ENCODE measurements around the gene TFB2M. TPM values are rescaled to one million over a fixed set of nuclear protein-coding genes. Genes with fewer than 3 reads are reported as not detected.
"Not testable (repeated sequence)": the region's sequence is repeated elsewhere in the genome, so short reads cannot be mapped to it uniquely, and the experiment has no call there.

The TFB2M gene
- total RNA-seq, 2 experiments from 2014 or later: 8.0 to 9.0 TPM

- H3K27me3 Mint-ChIP-seq: no peaks in the 10 kb centered on the region
- no peak for ATAC-seq (ENCODE audit: poor library complexity)
- TF ChIP-seq CTCF (IDR thresholded peaks at IDR 0.05): no peak
- H3K27ac Mint-ChIP-seq: peak overlapping the region; percentile 85
- Histone ChIP-seq H3K27ac (ENCODE audit: low read depth in 1 of 2, low read length in 2 of 2) (no peak overlapping the region), H3K4me1 (ENCODE audit: insufficient read depth, low read length) (peaks cover 39% of the 10 kb centered on the region), H3K4me3 (ENCODE audit: low read length) (no peak overlapping the region), H3K9me3 (ENCODE audit: control insufficient read depth in 1 of 2, insufficient read depth in 1 of 2, low read length in 2 of 2) (peaks cover 0 to 5% of the 10 kb centered on the region in 2 experiments), H3K36me3 (ENCODE audit: insufficient read depth, low read length) (peaks cover 6% of the 10 kb centered on the region), H3K27me3 (ENCODE audit: control insufficient read depth in 1 of 2, insufficient read depth in 2 of 2, low read length in 2 of 2) (no peaks in the 10 kb centered on the region)
- CTCF ChIA-PET: no interaction called here
- intact Hi-C loops (cut with DNase I, micrococcal nuclease): no loop called here
- POLR2A ChIA-PET: interaction anchor here (0.6 kb wide), 1 partner anchor 41 kb away, joined by 3 read pairs; no protein-coding TSS in a partner anchor
- H3K4me3 Mint-ChIP-seq: no peak overlapping the region
- peak in 2 of 14 experiments; percentile 50 to 68 for DNase-seq
- H3K36me3 Mint-ChIP-seq (ENCODE audit: low read depth): peaks cover 58% of the 10 kb centered on the region
- no peaks in the 10 kb centered on the region for H3K9me3 Mint-ChIP-seq
- peaks cover 65% of the 10 kb centered on the region for H3K4me1 Mint-ChIP-seq (ENCODE audit: low read depth)
Observed at GRCh38 chr1:246608616-246609376, 42.7 kb upstream of the TFB2M start.

GRCh38 chr1:246607462-246607861 is 41.4 kb upstream of the TFB2M start:
- CTCF ChIA-PET: no interaction called here
- Histone ChIP-seq H3K4me1 (ENCODE audit: insufficient read depth, low read length) (peaks cover 41% of the 10 kb centered on the region), H3K9me3 (ENCODE audit: control insufficient read depth in 1 of 2, insufficient read depth in 1 of 2, low read length in 2 of 2) (peaks cover 0 to 5% of the 10 kb centered on the region in 2 experiments), H3K4me3 (ENCODE audit: low read length) (no peak overlapping the region), H3K36me3 (ENCODE audit: insufficient read depth, low read length) (peaks cover 6% of the 10 kb centered on the region), H3K27ac (ENCODE audit: low read depth in 1 of 2, low read length in 2 of 2) (no peak overlapping the region), H3K27me3 (ENCODE audit: control insufficient read depth in 1 of 2, insufficient read depth in 2 of 2, low read length in 2 of 2) (no peaks in the 10 kb centered on the region)
- no peaks in the 10 kb centered on the region for H3K27me3 Mint-ChIP-seq
- POLR2A ChIA-PET: no interaction called here
- no peaks in the 10 kb centered on the region for H3K9me3 Mint-ChIP-seq
- peak overlapping the region; percentile 85 for H3K27ac Mint-ChIP-seq
- peak in 1 of 14 experiments; percentile 31 for DNase-seq
- TF ChIP-seq CTCF (IDR thresholded peaks at IDR 0.05): no peak
- ATAC-seq (ENCODE audit: poor library complexity): no peak
- intact Hi-C loops (cut with DNase I, micrococcal nuclease): no loop called here
- H3K4me1 Mint-ChIP-seq (ENCODE audit: low read depth): peaks cover 65% of the 10 kb centered on the region
- no peak overlapping the region for H3K4me3 Mint-ChIP-seq
- peaks cover 59% of the 10 kb centered on the region for H3K36me3 Mint-ChIP-seq (ENCODE audit: low read depth)

DNA sequence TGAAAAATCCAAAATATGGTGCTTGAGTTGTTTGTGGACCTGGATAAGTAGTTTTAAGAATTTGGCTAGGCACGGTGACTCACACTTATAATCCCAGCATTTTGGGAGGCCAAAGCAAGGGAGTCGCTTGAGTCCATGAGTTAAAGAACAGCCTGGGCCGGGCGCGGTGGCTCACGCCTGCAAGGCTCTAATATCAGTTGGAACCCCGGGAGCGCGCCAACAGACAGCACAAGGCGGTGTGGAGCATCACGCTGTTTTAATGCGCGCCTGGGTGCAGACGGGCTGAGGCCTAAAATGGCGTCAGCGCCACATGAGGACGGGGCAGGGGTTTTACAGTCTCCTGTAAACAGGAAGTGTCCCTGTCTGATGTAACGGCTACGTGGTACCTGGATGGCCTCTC is 39.2 kb upstream of the TFB2M start:
- H3K36me3 ChIP-seq (ENCODE audit: insufficient read depth, low read length); H3K4me3 ChIP-seq (ENCODE audit: low read length); H3K27ac ChIP-seq (ENCODE audit: low read depth in 1 of 2, low read length in 2 of 2); H3K9me3 Mint-ChIP-seq; POLR2A ChIA-PET; H3K27me3 ChIP-seq (ENCODE audit: control insufficient read depth in 1 of 2, insufficient read depth in 2 of 2, low read length in 2 of 2); H3K4me3 Mint-ChIP-seq; CTCF ChIA-PET; ATAC-seq (ENCODE audit: poor library complexity); DNase-seq; H3K9me3 ChIP-seq (ENCODE audit: control insufficient read depth in 1 of 2, insufficient read depth in 1 of 2, low read length in 2 of 2); intact Hi-C loops (cut with DNase I, micrococcal nuclease); H3K27ac Mint-ChIP-seq; H3K27me3 Mint-ChIP-seq: not testable (repeated sequence)
- Mint-ChIP-seq H3K36me3 (ENCODE audit: low read depth) (peaks cover 57% of the 10 kb centered on the region), H3K4me1 (ENCODE audit: low read depth) (peaks cover 65% of the 10 kb centered on the region)
- peaks cover 49% of the 10 kb centered on the region for H3K4me1 ChIP-seq (ENCODE audit: insufficient read depth, low read length)
